ENCODE measurements around the gene UCK2.

UCK2 gene

GRCh38 chr1:165853528-165854075 lies 26.2 kb downstream of the UCK2 start:
- no peak overlapping the region for H2AFZ ChIP-seq (ENCODE audit: low read depth, low read length)
- H3K4me3 ChIP-seq (ENCODE audit: low read length): no peak overlapping the region

GRCh38 chr1:165854101-165854845 lies 26.9 kb downstream of the UCK2 start:
- Histone ChIP-seq H3K4me3 (ENCODE audit: low read length) (no peak overlapping the region), H3K27me3 (ENCODE audit: insufficient read depth, low read length) (no peaks in the 10 kb centered on the region), H2AFZ (ENCODE audit: low read depth, low read length) (no peak overlapping the region), H3K36me3 (ENCODE audit: insufficient read depth, low read length) (no peaks in the 10 kb centered on the region), H3K9me3 (ENCODE audit: low read length) (no peaks in the 10 kb centered on the region), H3K4me1 (ENCODE audit: insufficient read depth, low read length) (peaks cover 32% of the 10 kb centered on the region)

More at GRCh38 chr1:165853528-165854075, 26.2 kb downstream of the UCK2 start:
- no peaks in the 10 kb centered on the region for H3K36me3 ChIP-seq (ENCODE audit: insufficient read depth, low read length)
- no peaks in the 10 kb centered on the region for H3K9me3 ChIP-seq (ENCODE audit: low read length)
- peaks cover 26% of the 10 kb centered on the region for H3K4me1 ChIP-seq (ENCODE audit: insufficient read depth, low read length)
- no peaks in the 10 kb centered on the region for H3K27me3 ChIP-seq (ENCODE audit: insufficient read depth, low read length)

GRCh38 chr1:165855010-165855838 lies 27.8 kb downstream of the UCK2 start:
- no peak overlapping the region for H3K4me3 ChIP-seq (ENCODE audit: low read length)
- H3K4me1 ChIP-seq (ENCODE audit: insufficient read depth, low read length): peaks cover 32% of the 10 kb centered on the region
- H3K27me3 ChIP-seq (ENCODE audit: insufficient read depth, low read length): no peaks in the 10 kb centered on the region
- no peak overlapping the region for H2AFZ ChIP-seq (ENCODE audit: low read depth, low read length)
- no peaks in the 10 kb centered on the region for H3K9me3 ChIP-seq (ENCODE audit: low read length)
- no peaks in the 10 kb centered on the region for H3K36me3 ChIP-seq (ENCODE audit: insufficient read depth, low read length)

DNA sequence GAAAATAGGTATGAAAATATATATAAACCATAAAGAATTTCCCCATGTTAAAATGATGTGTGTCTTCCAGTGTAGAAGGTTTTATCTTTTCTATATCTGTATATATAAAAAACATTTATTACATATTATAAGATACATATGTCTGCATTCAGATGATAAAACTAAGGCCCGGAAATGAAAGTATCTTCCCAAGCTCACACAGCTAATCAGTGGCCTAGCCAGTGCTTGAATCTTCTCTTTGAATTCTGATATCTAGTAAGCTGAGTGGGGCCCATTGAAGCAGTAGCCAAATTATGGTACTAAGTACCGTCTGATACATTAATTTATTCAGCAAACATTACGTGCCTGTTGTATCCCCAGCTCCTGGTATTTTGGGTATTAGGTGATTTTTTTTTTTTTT lies 28.6 kb downstream of the UCK2 start:
- Histone ChIP-seq H3K36me3 (ENCODE audit: insufficient read depth, low read length) (no peaks in the 10 kb centered on the region), H3K9me3 (ENCODE audit: low read length) (no peaks in the 10 kb centered on the region), H2AFZ (ENCODE audit: low read depth, low read length) (no peak overlapping the region), H3K4me1 (ENCODE audit: insufficient read depth, low read length) (peaks cover 32% of the 10 kb centered on the region), H3K4me3 (ENCODE audit: low read length) (no peak overlapping the region), H3K27me3 (ENCODE audit: insufficient read depth, low read length) (no peaks in the 10 kb centered on the region)

DNA sequence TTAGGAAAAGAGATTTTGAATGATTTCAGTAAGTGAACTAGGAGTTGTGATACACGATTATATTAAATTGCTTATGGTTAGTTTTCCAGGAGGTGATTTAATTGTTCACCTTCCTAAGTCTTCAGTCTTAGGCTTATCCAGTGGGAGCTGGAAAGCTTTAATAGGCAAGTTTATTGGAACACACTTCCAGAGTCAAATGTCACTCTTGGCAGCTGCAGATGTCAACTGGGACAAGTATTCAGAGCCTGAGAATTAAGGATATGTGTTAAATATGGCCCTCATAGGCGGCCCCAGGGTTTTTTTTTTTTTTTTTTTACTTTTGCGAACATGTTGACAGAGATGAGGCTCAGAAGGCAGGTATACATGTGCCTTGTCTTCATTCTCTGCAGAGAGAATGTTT lies 29.2 kb downstream of the UCK2 start:
- H2AFZ ChIP-seq (ENCODE audit: low read depth, low read length): no peak overlapping the region
- H3K36me3 ChIP-seq (ENCODE audit: insufficient read depth, low read length): no peaks in the 10 kb centered on the region
- H3K4me1 ChIP-seq (ENCODE audit: insufficient read depth, low read length): peaks cover 32% of the 10 kb centered on the region
- no peak overlapping the region for H3K4me3 ChIP-seq (ENCODE audit: low read length)
- no peaks in the 10 kb centered on the region for H3K27me3 ChIP-seq (ENCODE audit: insufficient read depth, low read length)
- H3K9me3 ChIP-seq (ENCODE audit: low read length): no peaks in the 10 kb centered on the region

- no peaks in the 10 kb centered on the region for H3K27me3 ChIP-seq (ENCODE audit: insufficient read depth, low read length)
- H3K36me3 ChIP-seq (ENCODE audit: insufficient read depth, low read length): no peaks in the 10 kb centered on the region
- H3K4me1 ChIP-seq (ENCODE audit: insufficient read depth, low read length): peaks cover 32% of the 10 kb centered on the region
- no peaks in the 10 kb centered on the region for H3K9me3 ChIP-seq (ENCODE audit: low read length)
- H2AFZ ChIP-seq (ENCODE audit: low read depth, low read length): no peak overlapping the region
- no peak overlapping the region for H3K4me3 ChIP-seq (ENCODE audit: low read length)
Measured at GRCh38 chr1:165857046-165857801, 29.8 kb downstream of the UCK2 start.

DNA sequence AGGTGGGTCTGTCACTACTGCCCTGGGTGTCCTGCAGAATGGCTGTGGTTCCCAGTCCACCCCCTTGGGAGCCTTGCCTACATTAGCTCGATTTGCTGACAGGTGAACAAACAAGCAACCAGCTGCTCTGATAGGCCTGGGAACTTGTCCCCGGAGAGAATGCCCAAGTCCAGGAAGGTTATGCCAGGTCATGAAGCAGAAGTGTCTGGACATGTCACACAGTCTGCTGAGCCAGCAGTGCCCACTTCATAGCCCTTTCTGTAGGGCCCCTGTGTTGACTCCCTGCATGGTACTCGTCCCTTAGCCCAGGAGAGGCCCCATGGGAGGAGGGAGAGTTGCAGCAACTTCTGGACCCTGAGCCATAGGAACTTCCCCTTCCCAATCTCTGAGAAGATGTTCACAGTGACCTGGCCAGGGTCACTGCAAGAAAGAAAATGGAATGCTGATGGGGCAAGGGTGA lies 31.0 kb downstream of the UCK2 start:
- H3K4me1 ChIP-seq (ENCODE audit: insufficient read depth, low read length): peaks cover 32% of the 10 kb centered on the region
- no peak overlapping the region for H2AFZ ChIP-seq (ENCODE audit: low read depth, low read length)
- H3K9me3 ChIP-seq (ENCODE audit: low read length): no peaks in the 10 kb centered on the region
- H3K4me3 ChIP-seq (ENCODE audit: low read length): no peak overlapping the region
- no peaks in the 10 kb centered on the region for H3K36me3 ChIP-seq (ENCODE audit: insufficient read depth, low read length)
- H3K27me3 ChIP-seq (ENCODE audit: insufficient read depth, low read length): no peaks in the 10 kb centered on the region

DNA sequence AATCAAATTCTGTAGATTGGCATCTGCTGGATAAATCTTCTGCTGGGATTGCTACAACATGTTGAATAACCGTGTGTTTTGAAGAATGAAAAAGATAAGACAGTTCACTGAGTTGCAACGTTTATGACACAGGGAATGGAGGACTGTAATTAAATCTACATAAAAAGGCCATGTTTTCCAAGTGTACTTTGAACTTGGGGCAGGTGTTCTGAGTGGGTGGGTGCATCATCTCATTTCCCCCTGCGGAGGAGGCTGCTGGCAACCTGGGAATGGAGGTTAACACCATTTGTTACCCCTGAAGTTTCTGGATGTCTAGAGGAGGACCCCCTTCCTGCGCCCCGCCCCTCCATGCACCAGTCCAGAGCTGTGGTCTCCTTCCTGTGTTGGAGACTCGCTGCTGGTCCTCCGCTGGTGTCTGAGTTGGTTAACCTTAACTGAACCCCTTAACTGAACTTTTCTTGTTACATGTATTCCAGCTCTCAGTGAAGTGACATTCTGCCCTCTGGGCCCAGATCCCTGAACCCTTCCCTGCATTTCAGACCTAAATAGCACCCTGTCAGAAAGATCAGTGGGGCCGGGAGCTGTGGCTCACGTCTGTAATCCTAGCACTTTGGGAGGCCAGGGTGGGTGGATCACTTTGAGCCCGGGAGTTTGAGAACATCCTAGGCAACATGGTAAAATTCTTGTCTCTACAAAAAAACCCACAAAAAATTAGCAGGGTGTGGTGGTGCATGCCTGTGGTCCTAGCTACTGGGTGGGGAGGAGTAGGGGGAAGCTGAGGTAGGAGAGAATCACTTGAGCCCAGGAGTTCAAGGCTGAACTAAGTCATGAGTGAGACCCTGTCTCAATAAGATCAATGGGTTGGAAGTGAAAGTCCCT lies 31.8 kb downstream of the UCK2 start:
- no peaks in the 10 kb centered on the region for H3K36me3 ChIP-seq (ENCODE audit: insufficient read depth, low read length)
- no peak overlapping the region for H2AFZ ChIP-seq (ENCODE audit: low read depth, low read length)
- H3K4me1 ChIP-seq (ENCODE audit: insufficient read depth, low read length): peaks cover 32% of the 10 kb centered on the region
- H3K4me3 ChIP-seq (ENCODE audit: low read length): no peak overlapping the region
- H3K9me3 ChIP-seq (ENCODE audit: low read length): no peaks in the 10 kb centered on the region
- H3K27me3 ChIP-seq (ENCODE audit: insufficient read depth, low read length): no peaks in the 10 kb centered on the region

DNA sequence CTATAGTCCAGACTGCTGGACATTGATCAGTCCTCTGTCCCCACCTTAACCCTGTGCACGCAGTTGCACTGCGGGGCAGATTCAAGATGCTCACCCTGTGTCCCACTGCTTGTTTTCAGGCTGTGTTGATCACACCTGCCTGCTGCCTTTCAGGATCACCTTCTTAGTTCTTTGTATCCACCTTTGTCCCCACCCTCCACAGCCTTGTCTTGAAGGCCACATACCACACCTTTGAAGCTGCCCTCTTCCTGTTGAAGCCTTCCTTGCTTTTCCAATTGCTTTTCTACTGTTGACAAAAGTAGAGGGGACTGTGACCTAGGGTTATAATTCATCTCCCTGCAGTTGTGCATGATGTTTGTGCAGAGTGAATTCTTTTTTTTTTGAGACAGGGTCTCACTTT lies 32.7 kb downstream of the UCK2 start:
- Histone ChIP-seq H2AFZ (ENCODE audit: low read depth, low read length) (no peak overlapping the region), H3K27me3 (ENCODE audit: insufficient read depth, low read length) (no peaks in the 10 kb centered on the region), H3K4me1 (ENCODE audit: insufficient read depth, low read length) (peaks cover 32% of the 10 kb centered on the region), H3K9me3 (ENCODE audit: low read length) (no peaks in the 10 kb centered on the region), H3K36me3 (ENCODE audit: insufficient read depth, low read length) (no peaks in the 10 kb centered on the region), H3K4me3 (ENCODE audit: low read length) (no peak overlapping the region)

- Histone ChIP-seq H3K27me3 (ENCODE audit: insufficient read depth, low read length) (no peaks in the 10 kb centered on the region), H2AFZ (ENCODE audit: low read depth, low read length) (no peak overlapping the region), H3K36me3 (ENCODE audit: insufficient read depth, low read length) (no peaks in the 10 kb centered on the region), H3K9me3 (ENCODE audit: low read length) (no peaks in the 10 kb centered on the region), H3K4me3 (ENCODE audit: low read length) (no peak overlapping the region), H3K4me1 (ENCODE audit: insufficient read depth, low read length) (peaks cover 23% of the 10 kb centered on the region)
Measured at GRCh38 chr1:165861911-165862310, 34.5 kb downstream of the UCK2 start.

GRCh38 chr1:165862448-165862847 lies 35.0 kb downstream of the UCK2 start:
- Histone ChIP-seq H3K9me3 (ENCODE audit: low read length) (no peaks in the 10 kb centered on the region), H3K27me3 (ENCODE audit: insufficient read depth, low read length) (no peaks in the 10 kb centered on the region), H3K4me3 (ENCODE audit: low read length) (no peak overlapping the region), H3K4me1 (ENCODE audit: insufficient read depth, low read length) (peaks cover 17% of the 10 kb centered on the region), H3K36me3 (ENCODE audit: insufficient read depth, low read length) (no peaks in the 10 kb centered on the region), H2AFZ (ENCODE audit: low read depth, low read length) (no peak overlapping the region)

DNA sequence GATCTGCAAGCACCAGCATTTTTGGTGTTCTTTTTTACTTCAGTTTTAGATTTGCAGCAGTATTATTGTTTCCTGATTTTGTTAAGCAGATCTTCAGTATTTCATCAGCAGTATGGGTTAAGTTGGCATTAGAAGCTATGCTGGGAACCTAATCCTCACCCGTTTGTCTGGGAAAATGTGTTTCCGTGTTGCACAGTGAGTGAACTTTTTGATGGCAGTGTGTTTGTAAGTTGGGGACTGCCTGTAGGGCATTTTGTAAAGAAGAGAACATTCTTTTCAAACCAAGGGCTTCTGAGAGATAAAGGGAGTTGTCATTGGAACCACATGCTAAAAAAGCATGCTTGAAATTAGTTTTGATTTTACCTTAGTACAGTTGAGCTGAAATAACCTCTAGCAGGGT lies 35.9 kb downstream of the UCK2 start:
- Histone ChIP-seq H3K4me1 (ENCODE audit: insufficient read depth, low read length) (peaks cover 8% of the 10 kb centered on the region), H3K9me3 (ENCODE audit: low read length) (no peaks in the 10 kb centered on the region), H3K4me3 (ENCODE audit: low read length) (no peak overlapping the region), H3K36me3 (ENCODE audit: insufficient read depth, low read length) (no peaks in the 10 kb centered on the region), H3K27me3 (ENCODE audit: insufficient read depth, low read length) (no peaks in the 10 kb centered on the region), H2AFZ (ENCODE audit: low read depth, low read length) (no peak overlapping the region)
